ENCODE data around the gene DMKN.

DMKN gene

GRCh38 chr19:35528218-35529038, 15.0 kb upstream of the DMKN start, which contains the start of gene SBSN:
SBSN (minus strand) TSS chr19:35528311; CDS start chr19:35528281, 30 bp downstream.
- TF ChIP-seq EZH2phosphoT487 (IDR thresholded peaks at IDR 0.05; ENCODE audit: low read depth) (no peak), CTCF (IDR thresholded peaks at IDR 0.05; ENCODE audit: low read depth, low read length) (no peak)
- Histone ChIP-seq H3K27ac (ENCODE audit: low read length) (no peak within 1 kb of the TSS), H3K9ac (ENCODE audit: low read length) (no peak within 1 kb of the TSS), H3K36me3 (replicated peaks; ENCODE audit: low read depth, low read length) (no peaks in the 10 kb centered on the region), H3K4me3 (ENCODE audit: low read length) (no peak within 1 kb of the TSS), H2AFZ (ENCODE audit: low read depth, low read length) (no peak within 1 kb of the TSS), H3K4me2 (ENCODE audit: low read length) (no peak within 1 kb of the TSS), H3K9me3 (ENCODE audit: insufficient read depth, low read length) (no peaks in the 10 kb centered on the region), H3K27me3 (ENCODE audit: low read depth, low read length) (peaks cover 15% of the 10 kb centered on the region), H3K79me2 (ENCODE audit: low read length) (no peaks in the 10 kb centered on the region), H3K4me1 (ENCODE audit: low read length) (no peaks in the 10 kb centered on the region), H4K20me1 (ENCODE audit: insufficient read depth, low read length) (no peaks in the 10 kb centered on the region)

GRCh38 chr19:35525873-35526272, 12.4 kb upstream of the DMKN start:
- no peak overlapping the region for H3K4me3 ChIP-seq (ENCODE audit: low read length)
- H3K79me2 ChIP-seq (ENCODE audit: low read length): no peaks in the 10 kb centered on the region
- TF ChIP-seq EZH2phosphoT487 (IDR thresholded peaks at IDR 0.05; ENCODE audit: low read depth) (no peak), CTCF (IDR thresholded peaks at IDR 0.05; ENCODE audit: low read depth, low read length) (no peak)
- H3K4me2 ChIP-seq (ENCODE audit: low read length): no peak overlapping the region
- H3K27ac ChIP-seq (ENCODE audit: low read length): no peak overlapping the region
- no peak overlapping the region for H2AFZ ChIP-seq (ENCODE audit: low read depth, low read length)
- H3K9me3 ChIP-seq (ENCODE audit: insufficient read depth, low read length): no peaks in the 10 kb centered on the region
- H3K9ac ChIP-seq (ENCODE audit: low read length): no peak overlapping the region
- no peaks in the 10 kb centered on the region for H3K36me3 ChIP-seq (replicated peaks; ENCODE audit: low read depth, low read length)
- H3K27me3 ChIP-seq (ENCODE audit: low read depth, low read length): peaks cover 10% of the 10 kb centered on the region; the same call in 1 of the 2 replicates
- no peaks in the 10 kb centered on the region for H4K20me1 ChIP-seq (ENCODE audit: insufficient read depth, low read length)
- no peaks in the 10 kb centered on the region for H3K4me1 ChIP-seq (ENCODE audit: low read length)

- Histone ChIP-seq H3K4me2 (ENCODE audit: low read length) (no peak overlapping the region), H4K20me1 (ENCODE audit: insufficient read depth, low read length) (no peaks in the 10 kb centered on the region), H3K27me3 (ENCODE audit: low read depth, low read length) (peaks cover 9% of the 10 kb centered on the region; the same call in 1 of the 2 replicates), H3K9me3 (ENCODE audit: insufficient read depth, low read length) (no peaks in the 10 kb centered on the region), H3K9ac (ENCODE audit: low read length) (no peak overlapping the region), H3K4me1 (ENCODE audit: low read length) (no peaks in the 10 kb centered on the region), H3K27ac (ENCODE audit: low read length) (no peak overlapping the region), H3K4me3 (ENCODE audit: low read length) (no peak overlapping the region), H2AFZ (ENCODE audit: low read depth, low read length) (no peak overlapping the region), H3K36me3 (replicated peaks; ENCODE audit: low read depth, low read length) (no peaks in the 10 kb centered on the region), H3K79me2 (ENCODE audit: low read length) (no peaks in the 10 kb centered on the region)
- TF ChIP-seq EZH2phosphoT487 (IDR thresholded peaks at IDR 0.05; ENCODE audit: low read depth) (no peak), CTCF (IDR thresholded peaks at IDR 0.05; ENCODE audit: low read depth, low read length) (no peak)
These were observed 10.9 kb upstream of the DMKN start for GRCh38 chr19:35524181-35524837.

GRCh38 chr19:35522745-35523327, 9.4 kb upstream of the DMKN start:
- no peaks in the 10 kb centered on the region for H3K4me1 ChIP-seq (ENCODE audit: low read length)
- H3K9ac ChIP-seq (ENCODE audit: low read length): no peak overlapping the region
- no peak overlapping the region for H3K4me3 ChIP-seq (ENCODE audit: low read length)
- no peaks in the 10 kb centered on the region for H3K36me3 ChIP-seq (replicated peaks; ENCODE audit: low read depth, low read length)
- TF ChIP-seq EZH2phosphoT487 (IDR thresholded peaks at IDR 0.05; ENCODE audit: low read depth) (no peak), CTCF (IDR thresholded peaks at IDR 0.05; ENCODE audit: low read depth, low read length) (no peak)
- no peak overlapping the region for H3K4me2 ChIP-seq (ENCODE audit: low read length)
- H3K79me2 ChIP-seq (ENCODE audit: low read length): no peaks in the 10 kb centered on the region
- no peaks in the 10 kb centered on the region for H4K20me1 ChIP-seq (ENCODE audit: insufficient read depth, low read length)
- H3K9me3 ChIP-seq (ENCODE audit: insufficient read depth, low read length): no peaks in the 10 kb centered on the region
- H2AFZ ChIP-seq (ENCODE audit: low read depth, low read length): no peak overlapping the region
- H3K27ac ChIP-seq (ENCODE audit: low read length): no peak overlapping the region
- peaks cover 3% of the 10 kb centered on the region for H3K27me3 ChIP-seq (ENCODE audit: low read depth, low read length)

Measured in OCI-LY3 (cell line).